DND-41 (cell line): Measurements from ENCODE around the gene TTLL8.

Experiments used
- ATAC-seq: fragments of 200-7000 bp; cut with Tn5 transposase; 3 replicates; pipeline ENCODE4 v1.9.1; 2021; ENCODE audit warnings: low read depth; ENCODE audit not compliant: insufficient read depth
- DNase-seq: peaks from one replicate; pipeline ENCODE4 v3.0.0-alpha.2; 2020
- H2AFZ ChIP-seq: 2 replicates; pipeline ENCODE4 v1.6.0; 2012; ENCODE audit warnings: low read depth, low read length
- H3K27ac ChIP-seq: 2 replicates; pipeline ENCODE4 v1.5.1; 2012; ENCODE audit warnings: low read length, inconsistent platforms
- H3K27me3 ChIP-seq: fragments of 200-600 bp; sonication (generic); 2 replicates; pipeline ENCODE4 v1.6.0; 2012; ENCODE audit warnings: low read length, mild to moderate bottlenecking, inconsistent platforms; ENCODE audit not compliant: insufficient read depth, poor library complexity
- H3K36me3 ChIP-seq: 2 replicates; pipeline ENCODE4 v1.5.1; 2012; ENCODE audit warnings: low read length, inconsistent platforms; ENCODE audit not compliant: insufficient read depth
- H3K4me1 ChIP-seq: 2 replicates; pipeline ENCODE4 v1.5.1; 2012; ENCODE audit warnings: mild to moderate bottlenecking, low read length; ENCODE audit not compliant: insufficient read depth
- H3K4me2 ChIP-seq: 2 replicates; pipeline ENCODE4 v1.6.0; 2012; ENCODE audit warnings: mild to moderate bottlenecking, moderate library complexity, low read length, inconsistent platforms; ENCODE audit not compliant: insufficient read depth
- H3K4me3 ChIP-seq, 2 experiments: fragments of 200-600 bp in 1 of 2; shearing (Covaris generic) in 1 of 2; 2 replicates each; pipeline ENCODE4 v1.5.1; 2012 to 2016; ENCODE audit warnings: inconsistent platforms in 2 of 2, low read length in 2 of 2, mild to moderate bottlenecking in 2 of 2, low read depth in 1 of 2, moderate library complexity in 1 of 2
- H3K79me2 ChIP-seq: 2 replicates; pipeline ENCODE4 v1.6.0; 2012; ENCODE audit warnings: low read length, inconsistent platforms; ENCODE audit not compliant: insufficient read depth
- H3K9ac ChIP-seq: 2 replicates; pipeline ENCODE4 v1.6.0; 2012; ENCODE audit warnings: low read depth, mild to moderate bottlenecking, inconsistent platforms, low read length, moderate library complexity
- H3K9me3 ChIP-seq: 2 replicates; pipeline ENCODE4 v1.5.1; 2012; ENCODE audit warnings: low read length, moderate library complexity, mild to moderate bottlenecking, inconsistent platforms; ENCODE audit not compliant: insufficient read depth, severe bottlenecking
- H4K20me1 ChIP-seq: 2 replicates; pipeline ENCODE4 v1.6.0; 2012; ENCODE audit warnings: low read length; ENCODE audit not compliant: insufficient read depth
- CTCF ChIP-seq: IDR thresholded peaks from 2 replicates; pipeline ENCODE4 v1.5.1; 2012; ENCODE audit warnings: borderline replicate concordance, low read length, moderate library complexity, mild to moderate bottlenecking; ENCODE audit not compliant: poor library complexity, severe bottlenecking; ENCODE audit errors: extremely low read depth
- EZH2 ChIP-seq: IDR thresholded peaks from 3 replicates; pipeline ENCODE4 v1.6.1; 2012; ENCODE audit warnings: borderline replicate concordance, low read depth, mild to moderate bottlenecking, moderate library complexity, low read length, inconsistent platforms; ENCODE audit not compliant: severe bottlenecking

TTLL8 gene

GRCh38 chr22:49968831-49969661 lies 89.1 kb downstream of the TTLL8 start:
- Histone ChIP-seq H3K9ac (no peak overlapping the region; the same call in 1 of the 2 replicates), H3K4me3 (no peak overlapping the region), H3K27ac (no peak overlapping the region), H2AFZ (no peak overlapping the region), H3K79me2 (0 out of 2 replicates have a peak, but pooled peaks cover 3% of the 10 kb centered on the region), H3K9me3 (no peaks in the 10 kb centered on the region), H3K4me2 (no peak overlapping the region), H3K27me3 (no peaks in the 10 kb centered on the region), H3K4me1 (peaks cover 32% of the 10 kb centered on the region), H3K36me3 (peaks cover 5% of the 10 kb centered on the region), H4K20me1 (peaks cover 24% of the 10 kb centered on the region)
- no peak for TF ChIP-seq EZH2
- no peak for TF ChIP-seq CTCF
- DNase-seq, result peak; percentile 4
- no peak for ATAC-seq
